Measurements from ENCODE around the gene CHD2.

Gene CHD2

DNA sequence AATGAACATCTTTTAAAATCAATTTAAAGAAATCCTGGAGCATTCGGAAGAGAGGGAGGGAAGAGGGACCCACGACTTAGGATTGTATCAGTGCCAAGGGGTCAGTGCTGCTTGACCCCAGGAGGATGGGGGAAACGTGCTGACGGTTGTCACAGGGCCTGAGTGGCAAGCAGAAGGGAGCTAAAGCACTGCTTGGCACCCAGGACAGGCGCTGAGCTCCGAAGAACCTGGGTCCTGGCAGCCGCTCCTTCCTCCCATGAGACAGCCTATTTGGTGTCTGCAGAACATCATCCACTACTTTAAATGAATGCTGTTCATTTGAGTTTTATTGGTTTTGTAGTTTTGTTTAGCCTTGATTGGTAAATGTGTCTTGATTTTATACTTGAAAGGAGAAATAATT lies 134.4 kb downstream of the CHD2 start:
- H3K9me3 ChIP-seq (ENCODE audit: insufficient read depth, low read length, severe bottlenecking), result no peaks in the 10 kb centered on the region
- no peaks in the 10 kb centered on the region for H3K27me3 ChIP-seq (ENCODE audit: insufficient read depth, low read length, poor library complexity)
- H3K4me2 ChIP-seq (ENCODE audit: insufficient read depth, low read length), result no peak overlapping the region
- H3K27ac ChIP-seq (ENCODE audit: low read length), result no peak overlapping the region
- ATAC-seq (ENCODE audit: insufficient read depth, low read depth), result no peak
- H4K20me1 ChIP-seq (ENCODE audit: insufficient read depth, low read length), result no peaks in the 10 kb centered on the region
- H3K4me1 ChIP-seq (ENCODE audit: insufficient read depth, low read length), result peaks cover 13% of the 10 kb centered on the region
- H3K9ac ChIP-seq (ENCODE audit: low read depth, low read length), result no peak overlapping the region
- H2AFZ ChIP-seq (ENCODE audit: low read depth, low read length), result no peak overlapping the region
- no peaks in the 10 kb centered on the region for H3K36me3 ChIP-seq (ENCODE audit: insufficient read depth, low read length)
- no peaks in the 10 kb centered on the region for H3K79me2 ChIP-seq (ENCODE audit: insufficient read depth, low read length)
- H3K4me3 ChIP-seq (ENCODE audit: low read depth in 1 of 2, low read length in 2 of 2), result no peak overlapping the region
- no peak for DNase-seq
- TF ChIP-seq, protein P1, sequence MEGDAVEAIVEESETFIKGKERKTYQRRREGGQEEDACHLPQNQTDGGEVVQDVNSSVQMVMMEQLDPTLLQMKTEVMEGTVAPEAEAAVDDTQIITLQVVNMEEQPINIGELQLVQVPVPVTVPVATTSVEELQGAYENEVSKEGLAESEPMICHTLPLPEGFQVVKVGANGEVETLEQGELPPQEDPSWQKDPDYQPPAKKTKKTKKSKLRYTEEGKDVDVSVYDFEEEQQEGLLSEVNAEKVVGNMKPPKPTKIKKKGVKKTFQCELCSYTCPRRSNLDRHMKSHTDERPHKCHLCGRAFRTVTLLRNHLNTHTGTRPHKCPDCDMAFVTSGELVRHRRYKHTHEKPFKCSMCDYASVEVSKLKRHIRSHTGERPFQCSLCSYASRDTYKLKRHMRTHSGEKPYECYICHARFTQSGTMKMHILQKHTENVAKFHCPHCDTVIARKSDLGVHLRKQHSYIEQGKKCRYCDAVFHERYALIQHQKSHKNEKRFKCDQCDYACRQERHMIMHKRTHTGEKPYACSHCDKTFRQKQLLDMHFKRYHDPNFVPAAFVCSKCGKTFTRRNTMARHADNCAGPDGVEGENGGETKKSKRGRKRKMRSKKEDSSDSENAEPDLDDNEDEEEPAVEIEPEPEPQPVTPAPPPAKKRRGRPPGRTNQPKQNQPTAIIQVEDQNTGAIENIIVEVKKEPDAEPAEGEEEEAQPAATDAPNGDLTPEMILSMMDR (IDR thresholded peaks at IDR 0.05; ENCODE audit: borderline replicate concordance, extremely low read depth, low read length, poor library complexity, severe bottlenecking), result no peak
- no peak for TF ChIP-seq EZH2 (IDR thresholded peaks at IDR 0.05; ENCODE audit: borderline replicate concordance, low read depth, low read length, severe bottlenecking)

- TF ChIP-seq, protein P1 (IDR thresholded peaks at IDR 0.05; ENCODE audit: borderline replicate concordance, extremely low read depth, low read length, poor library complexity, severe bottlenecking), result no peak
- TF ChIP-seq EZH2 (IDR thresholded peaks at IDR 0.05; ENCODE audit: borderline replicate concordance, low read depth, low read length, severe bottlenecking), result no peak
- Histone ChIP-seq H3K36me3 (ENCODE audit: insufficient read depth, low read length) (no peaks in the 10 kb centered on the region), H3K27me3 (ENCODE audit: insufficient read depth, low read length, poor library complexity) (no peaks in the 10 kb centered on the region), H3K4me1 (ENCODE audit: insufficient read depth, low read length) (peaks cover 12% of the 10 kb centered on the region), H3K4me3 (ENCODE audit: low read depth in 1 of 2, low read length in 2 of 2) (no peak overlapping the region), H3K9ac (ENCODE audit: low read depth, low read length) (no peak overlapping the region), H3K27ac (ENCODE audit: low read length) (peak overlapping the region; percentile 32; the same call in 1 of the 2 replicates), H3K9me3 (ENCODE audit: insufficient read depth, low read length, severe bottlenecking) (no peaks in the 10 kb centered on the region), H3K79me2 (ENCODE audit: insufficient read depth, low read length) (no peaks in the 10 kb centered on the region), H2AFZ (ENCODE audit: low read depth, low read length) (peak overlapping the region; percentile 33; the same call in 1 of the 2 replicates), H3K4me2 (ENCODE audit: insufficient read depth, low read length) (no peak overlapping the region), H4K20me1 (ENCODE audit: insufficient read depth, low read length) (no peaks in the 10 kb centered on the region)
- DNase-seq, result no peak
- no peak for ATAC-seq (ENCODE audit: insufficient read depth, low read depth)
Observed at GRCh38 chr15:93035092-93035915, 135.2 kb downstream of the CHD2 start.

DNA sequence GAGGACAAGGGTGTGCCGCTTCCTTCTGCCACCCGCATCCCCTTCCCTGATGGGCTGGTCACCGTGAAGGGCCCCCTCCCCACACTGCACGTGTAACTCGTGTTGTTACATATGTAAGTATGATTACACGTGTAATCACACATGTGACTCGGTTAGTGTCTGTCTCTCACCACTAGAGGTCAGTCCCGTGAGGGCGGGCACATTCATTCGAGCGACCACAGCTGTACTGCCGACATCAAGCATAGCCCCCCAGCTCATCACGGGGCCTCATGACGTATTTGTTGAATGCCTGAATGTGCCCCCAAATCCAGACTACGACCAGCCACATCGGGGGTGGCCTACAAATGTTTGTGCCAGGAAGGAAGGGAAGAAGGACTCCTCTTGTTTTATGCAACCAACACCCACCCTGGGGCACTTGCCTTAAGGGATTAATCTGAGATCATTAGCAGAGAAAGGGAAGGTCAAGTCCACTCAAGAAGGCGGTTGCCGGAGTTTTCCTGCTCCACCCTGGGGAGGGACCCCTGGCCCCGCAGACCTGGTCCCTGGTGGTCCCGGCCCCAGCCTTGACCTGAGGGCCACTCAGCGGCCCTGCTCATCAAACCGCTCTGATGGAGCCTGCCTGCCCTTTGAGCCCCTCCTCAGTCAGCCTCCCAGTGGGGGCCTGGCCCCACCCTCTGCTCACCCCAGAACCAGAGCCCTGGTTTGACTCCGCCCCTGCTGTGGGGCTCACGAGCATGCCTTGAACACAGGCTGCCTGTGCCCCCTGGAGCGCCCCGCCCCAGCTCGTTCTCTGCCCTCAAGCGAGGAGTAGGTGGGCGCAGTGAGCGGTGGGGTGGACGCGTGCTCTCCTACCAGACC lies 136.1 kb downstream of the CHD2 start:
- Histone ChIP-seq H4K20me1 (ENCODE audit: insufficient read depth, low read length) (no peaks in the 10 kb centered on the region), H3K79me2 (ENCODE audit: insufficient read depth, low read length) (no peaks in the 10 kb centered on the region), H3K27ac (ENCODE audit: low read length) (peak overlapping the region; percentile 32; the same call in 1 of the 2 replicates), H3K4me1 (ENCODE audit: insufficient read depth, low read length) (peaks cover 5% of the 10 kb centered on the region; the same call in 1 of the 2 replicates), H3K9me3 (ENCODE audit: insufficient read depth, low read length, severe bottlenecking) (no peaks in the 10 kb centered on the region), H3K36me3 (ENCODE audit: insufficient read depth, low read length) (no peaks in the 10 kb centered on the region), H3K4me2 (ENCODE audit: insufficient read depth, low read length) (no peak overlapping the region), H3K9ac (ENCODE audit: low read depth, low read length) (no peak overlapping the region), H3K4me3 (ENCODE audit: low read depth in 1 of 2, low read length in 2 of 2) (no peak overlapping the region), H3K27me3 (ENCODE audit: insufficient read depth, low read length, poor library complexity) (no peaks in the 10 kb centered on the region), H2AFZ (ENCODE audit: low read depth, low read length) (peak overlapping the region; percentile 33; the same call in 1 of the 2 replicates)
- TF ChIP-seq, protein P1 (IDR thresholded peaks at IDR 0.05; ENCODE audit: borderline replicate concordance, extremely low read depth, low read length, poor library complexity, severe bottlenecking), result peak; percentile 65
- no peak for TF ChIP-seq EZH2 (IDR thresholded peaks at IDR 0.05; ENCODE audit: borderline replicate concordance, low read depth, low read length, severe bottlenecking)
- DNase-seq (peak; percentile 54), ATAC-seq (ENCODE audit: insufficient read depth, low read depth) (peak; percentile 66)
